Upper lobe of left lung (tissue), 6 donors: ENCODE results near the gene APBA1. TPM values are rescaled to one million over a fixed set of nuclear protein-coding genes. Genes with fewer than 3 reads are reported as not detected.
A peak's percentile ranks its signal among the peaks of the same experiment; 100 is the strongest.

Experiments
- ATAC-seq, 2 donors: fragments of 200-7000 bp; cut with Tn5 transposase; one replicate each; pipeline ENCODE4 v1.9.1; 2022; ENCODE audit warnings: mild to moderate bottlenecking in 2 of 2, moderate library complexity in 2 of 2; ENCODE audit not compliant: low FRiP score in 2 of 2
- DNase-seq, 2 donors: peaks; one replicate each; pipeline ENCODE4 v3.0.0-alpha.2; 2019 to 2020
- H3K27ac ChIP-seq, 4 donors: fragments of 200-600 bp; sonication (generic); one replicate each; pipeline ENCODE4 v1.5.1; 2016 to 2019
- H3K27me3 ChIP-seq, 4 donors: fragments of 200-600 bp; sonication (generic); one replicate each; pipeline ENCODE4 v1.5.1; 2017 to 2019
- H3K36me3 ChIP-seq, 4 donors: fragments of 200-600 bp; sonication (generic); one replicate each; pipeline ENCODE4 v1.5.1; 2016 to 2019
- H3K4me1 ChIP-seq, 4 donors: fragments of 200-600 bp; sonication (generic); one replicate each; pipeline ENCODE4 v1.5.1; 2018 to 2019
- H3K4me3 ChIP-seq, 4 donors: fragments of 200-600 bp; sonication (generic); one replicate each; pipeline ENCODE4 v1.5.1; 2017 to 2019; ENCODE audit warnings: mild to moderate bottlenecking in 2 of 4, moderate library complexity in 1 of 4
- H3K9me3 ChIP-seq, 4 donors: fragments of 200-600 bp; sonication (generic); one replicate each; pipeline ENCODE4 v1.5.1; 2018 to 2019
- EP300 ChIP-seq, 4 donors: sonication (generic); formaldehyde crosslinking; IDR thresholded peaks; one replicate each; pipeline ENCODE4 v1.5.1; 2017; ENCODE audit warnings: antibody characterized with exemption in 4 of 4, control low read depth in 2 of 4
- POLR2A ChIP-seq, 4 donors: fragments of 450-650 bp; IDR thresholded peaks; one replicate each; pipeline ENCODE4 v1.5.1; 2016 to 2017; ENCODE audit warnings: antibody characterized with exemption in 4 of 4, mild to moderate bottlenecking in 2 of 4
- POLR2AphosphoS5 ChIP-seq, 2 donors: sonication (generic); formaldehyde crosslinking; IDR thresholded peaks; one replicate each; pipeline ENCODE4 v1.5.1; 2017; ENCODE audit warnings: antibody characterized with exemption in 2 of 2
- WGBS, 2 donors: methylation state at CpG; one replicate each; pipeline ENCODE4 v1.1.5; 2017 to 2018; 5-methylcytosine and 5-hydroxymethylcytosine counted together
- total RNA-seq, 6 donors: library from RNA; depleted of rRNA in 4 of 6; stranded (reverse); fragments of >200 nt in 4 of 6; gene quantifications; one replicate each; pipeline versions ENCODE4 v1.1.0 to v1.2.1, GENCODE V29; 2016 to 2021
- TF ChIP-seq, protein P1 (sequence below), 6 experiments: fragments of 450-650 bp in 4 of 6; fragments of 200-600 bp in 2 of 6; sonication (generic) in 2 of 6; IDR thresholded peaks; one replicate each; pipeline ENCODE4 v1.5.1; 2016 to 2019; ENCODE audit warnings: antibody characterized with exemption in 6 of 6
- donor health status: DM: no; HTN: no; CAD: no; lungs with moderate emphysema.
- donor health status: DM: no; HTN: yes; CAD: no; lungs with severe emphysema.

The APBA1 gene
- total RNA-seq, 6 donors from 2014 or later = 2.1 to 5.4 (median 4.0) TPM

DNA sequence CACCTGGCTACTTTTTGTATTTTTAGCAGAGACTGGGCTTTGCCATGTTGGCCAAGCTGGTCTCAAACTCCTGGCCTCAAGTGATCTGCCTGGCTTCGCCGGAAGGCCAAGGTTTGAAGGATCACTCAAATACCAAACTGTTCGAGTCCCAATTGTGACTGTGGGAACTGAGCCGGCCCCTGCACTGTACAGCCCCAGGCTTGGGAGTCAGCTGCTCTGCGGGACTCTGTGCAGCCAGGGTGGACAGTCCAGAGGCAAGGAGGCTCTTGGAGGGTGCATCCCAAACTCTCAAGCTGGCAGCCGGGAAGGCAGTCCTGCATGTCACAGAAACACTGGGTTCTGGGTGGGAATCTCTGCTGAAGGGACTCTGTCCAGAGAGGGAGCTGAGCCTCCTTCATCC lies 238.2 kb downstream of the APBA1 start:
- Histone ChIP-seq H3K36me3 (no peaks in the 10 kb centered on the region), H3K4me1 (no peaks in the 10 kb centered on the region), H3K27ac (no peak overlapping the region), H3K9me3 (no peaks in the 10 kb centered on the region), H3K4me3 (no peak overlapping the region), H3K27me3 (no peaks in the 10 kb centered on the region)
- TF ChIP-seq POLR2AphosphoS5 (IDR thresholded peaks at IDR 0.05) = no peak
- TF ChIP-seq EP300 (IDR thresholded peaks at IDR 0.05) = no peak
- TF ChIP-seq, protein P1, sequence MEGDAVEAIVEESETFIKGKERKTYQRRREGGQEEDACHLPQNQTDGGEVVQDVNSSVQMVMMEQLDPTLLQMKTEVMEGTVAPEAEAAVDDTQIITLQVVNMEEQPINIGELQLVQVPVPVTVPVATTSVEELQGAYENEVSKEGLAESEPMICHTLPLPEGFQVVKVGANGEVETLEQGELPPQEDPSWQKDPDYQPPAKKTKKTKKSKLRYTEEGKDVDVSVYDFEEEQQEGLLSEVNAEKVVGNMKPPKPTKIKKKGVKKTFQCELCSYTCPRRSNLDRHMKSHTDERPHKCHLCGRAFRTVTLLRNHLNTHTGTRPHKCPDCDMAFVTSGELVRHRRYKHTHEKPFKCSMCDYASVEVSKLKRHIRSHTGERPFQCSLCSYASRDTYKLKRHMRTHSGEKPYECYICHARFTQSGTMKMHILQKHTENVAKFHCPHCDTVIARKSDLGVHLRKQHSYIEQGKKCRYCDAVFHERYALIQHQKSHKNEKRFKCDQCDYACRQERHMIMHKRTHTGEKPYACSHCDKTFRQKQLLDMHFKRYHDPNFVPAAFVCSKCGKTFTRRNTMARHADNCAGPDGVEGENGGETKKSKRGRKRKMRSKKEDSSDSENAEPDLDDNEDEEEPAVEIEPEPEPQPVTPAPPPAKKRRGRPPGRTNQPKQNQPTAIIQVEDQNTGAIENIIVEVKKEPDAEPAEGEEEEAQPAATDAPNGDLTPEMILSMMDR (IDR thresholded peaks at IDR 0.05) = no peak
- no peak for TF ChIP-seq POLR2A (IDR thresholded peaks at IDR 0.05)
- DNase-seq = no peak
- ATAC-seq = peak in 1 of 2 donors; percentile 61
- 97% methylated on average over 4 of the region's 6 CpGs; no CpG with 5 or more reads in 1 of the 2 donors for WGBS, 2 donors

DNA sequence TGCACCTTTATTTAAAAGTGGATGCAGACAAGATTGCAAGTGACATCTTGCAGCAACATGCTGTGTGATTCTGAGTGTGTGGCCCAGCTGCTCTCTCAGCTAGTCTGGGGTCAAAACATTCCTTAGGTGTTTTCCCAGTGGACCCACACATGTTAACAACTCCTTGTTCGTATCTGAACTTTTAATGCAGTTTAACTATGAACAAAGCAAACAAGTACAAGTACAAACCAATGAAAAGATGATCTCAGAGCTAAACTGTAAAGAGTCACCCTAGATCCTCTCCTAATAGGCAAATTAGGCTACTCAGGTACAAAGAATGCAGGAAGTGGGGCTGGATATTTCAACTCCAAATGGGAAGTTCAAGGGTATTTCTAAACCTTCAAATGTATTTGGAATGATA lies 238.8 kb downstream of the APBA1 start:
- Histone ChIP-seq H3K9me3 (no peaks in the 10 kb centered on the region), H3K4me3 (no peak overlapping the region), H3K36me3 (no peaks in the 10 kb centered on the region), H3K27ac (no peak overlapping the region), H3K4me1 (no peaks in the 10 kb centered on the region), H3K27me3 (no peaks in the 10 kb centered on the region)
- no peak for ATAC-seq
- TF ChIP-seq POLR2A (IDR thresholded peaks at IDR 0.05) = no peak
- no peak for TF ChIP-seq EP300 (IDR thresholded peaks at IDR 0.05)
- TF ChIP-seq, protein P1 (IDR thresholded peaks at IDR 0.05) = no peak
- TF ChIP-seq POLR2AphosphoS5 (IDR thresholded peaks at IDR 0.05) = no peak
- no peak for DNase-seq
- WGBS, 2 donors = 40 to 53% methylated on average over 1 of the region's 1 CpG

DNA sequence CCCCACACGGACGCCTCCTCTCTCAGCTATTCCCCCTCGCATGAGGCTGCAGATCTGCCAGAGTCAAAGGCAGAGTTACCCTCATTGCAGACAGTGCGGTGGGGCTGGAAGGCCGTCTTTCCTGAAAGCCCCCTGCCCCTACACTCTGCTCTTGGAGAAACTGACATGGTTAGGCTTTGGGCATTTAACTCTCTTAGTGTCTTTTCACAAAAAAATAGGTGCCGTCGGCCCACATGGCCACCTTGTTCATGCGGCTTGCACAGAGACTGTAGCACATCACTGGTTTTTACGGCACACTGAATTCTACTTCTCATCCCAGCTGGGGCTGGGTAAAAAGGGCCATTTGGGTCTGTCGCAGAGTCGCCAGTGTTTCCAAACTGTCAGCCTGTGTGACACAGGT lies 239.5 kb downstream of the APBA1 start:
- ATAC-seq (no peak), DNase-seq (no peak)
- WGBS, 2 donors = 93 to 97% methylated on average over 11 of the region's 11 CpGs
- H3K9me3 ChIP-seq = no peaks in the 10 kb centered on the region
- H3K27me3 ChIP-seq = no peaks in the 10 kb centered on the region
- no peak overlapping the region for H3K4me3 ChIP-seq
- H3K27ac ChIP-seq = no peak overlapping the region
- TF ChIP-seq POLR2AphosphoS5 (IDR thresholded peaks at IDR 0.05) (no peak), EP300 (IDR thresholded peaks at IDR 0.05) (no peak)
- no peaks in the 10 kb centered on the region for H3K4me1 ChIP-seq
- H3K36me3 ChIP-seq = no peaks in the 10 kb centered on the region

DNA sequence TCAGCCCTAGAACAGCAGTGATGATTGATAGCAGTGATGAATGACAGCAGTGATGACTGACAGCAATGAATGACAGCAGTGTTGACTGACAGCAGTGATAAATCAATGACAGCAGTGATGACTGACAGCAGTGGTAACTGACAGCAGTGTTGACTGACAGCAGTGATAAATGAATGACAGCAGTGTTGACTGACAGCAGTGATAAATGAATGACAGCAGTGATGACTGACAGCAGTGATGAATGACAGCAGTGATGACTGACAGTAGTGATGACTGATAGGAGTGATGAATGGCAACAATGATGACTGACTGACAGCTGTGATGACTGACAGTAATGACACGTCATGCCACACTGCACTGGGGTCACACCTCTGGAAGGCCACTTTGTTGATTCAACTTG lies 240.4 kb downstream of the APBA1 start:
- Histone ChIP-seq H3K27ac (no peak overlapping the region), H3K36me3 (no peaks in the 10 kb centered on the region), H3K4me3 (no peak overlapping the region), H3K27me3 (no peaks in the 10 kb centered on the region), H3K4me1 (no peaks in the 10 kb centered on the region), H3K9me3 (no peaks in the 10 kb centered on the region)
- no peak for DNase-seq
- WGBS, 2 donors = 78 to 94% methylated on average over 1 of the region's 1 CpG
- TF ChIP-seq EP300 (IDR thresholded peaks at IDR 0.05) = no peak
- TF ChIP-seq, protein P1 (IDR thresholded peaks at IDR 0.05) = no peak
- TF ChIP-seq POLR2A (IDR thresholded peaks at IDR 0.05) = no peak
- TF ChIP-seq POLR2AphosphoS5 (IDR thresholded peaks at IDR 0.05) = no peak
- ATAC-seq = no peak

DNA sequence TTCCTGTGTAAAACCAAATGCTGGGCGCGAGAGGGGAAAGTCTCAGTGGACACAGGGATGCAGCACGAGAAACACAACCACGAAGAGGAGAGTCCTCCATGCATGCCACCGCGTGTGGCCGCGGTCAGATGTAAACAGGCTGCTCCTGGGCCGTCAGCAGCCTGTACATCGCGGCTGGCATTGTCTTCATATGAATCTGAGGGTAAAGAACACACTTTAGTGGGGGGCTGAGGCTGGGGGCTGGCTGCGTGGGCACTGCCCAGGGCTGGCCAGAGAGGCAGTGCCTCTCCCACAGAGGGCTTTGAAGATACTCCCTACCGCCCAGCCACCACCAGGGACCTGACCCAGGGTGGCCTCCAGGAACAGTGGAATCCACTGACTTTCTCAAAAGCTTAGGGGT lies 241.0 kb downstream of the APBA1 start:
- no peak for ATAC-seq
- Histone ChIP-seq H3K36me3 (no peaks in the 10 kb centered on the region), H3K27ac (no peak overlapping the region), H3K9me3 (no peaks in the 10 kb centered on the region), H3K4me1 (no peaks in the 10 kb centered on the region), H3K4me3 (no peak overlapping the region), H3K27me3 (no peaks in the 10 kb centered on the region)
- WGBS, 2 donors = 85 to 91% methylated on average over 12 to 13 of the region's 13 CpGs
- TF ChIP-seq, protein P1 (IDR thresholded peaks at IDR 0.05) = no peak
- no peak for TF ChIP-seq EP300 (IDR thresholded peaks at IDR 0.05)
- no peak for TF ChIP-seq POLR2A (IDR thresholded peaks at IDR 0.05)
- no peak for TF ChIP-seq POLR2AphosphoS5 (IDR thresholded peaks at IDR 0.05)
- DNase-seq = peak in 1 of 2 donors; percentile 52
